Hematopoietic multipotent progenitor cell treated with erythropoietin and hydrocortisone succinate and interleukin-3 and kit ligand, for 4 days (in vitro differentiated cells): ENCODE data around the gene SLCO1B1.
A peak's percentile ranks its signal among the peaks of the same experiment; 100 is the strongest.
"Not testable (repeated sequence)": the region's sequence is repeated elsewhere in the genome, so short reads cannot be mapped to it uniquely, and the experiment has no call there.

Source experiments
- DNase-seq: peaks from one replicate; pipeline ENCODE4 v3.0.0-alpha.2; 2015

Gene SLCO1B1

GRCh38 chr12:21130998-21131397, at the start of gene SLCO1B1:
SLCO1B1 (plus strand) TSS chr12:21131194; CDS start chr12:21141575, 10,381 bp downstream.
- DNase-seq, result no peak

GRCh38 chr12:21084753-21085152, 46.2 kb upstream of the SLCO1B1 start:
- not testable (repeated sequence) for DNase-seq

GRCh38 chr12:21111732-21112131, 19.3 kb upstream of the SLCO1B1 start:
- DNase-seq, result no peak

GRCh38 chr12:21113266-21113665, 17.7 kb upstream of the SLCO1B1 start:
- DNase-seq, result no peak

GRCh38 chr12:21117995-21118394, 13.0 kb upstream of the SLCO1B1 start:
- no peak for DNase-seq

GRCh38 chr12:21118760-21119159, 12.2 kb upstream of the SLCO1B1 start:
- no peak for DNase-seq

- no peak for DNase-seq
Measured at GRCh38 chr12:21129351-21129750, 1.6 kb upstream of the SLCO1B1 start.

GRCh38 chr12:21129906-21130305, 1.1 kb upstream of the SLCO1B1 start:
- DNase-seq, result no peak

GRCh38 chr12:21137318-21137999, 6.5 kb downstream of the SLCO1B1 start:
- DNase-seq, result not testable (repeated sequence)

GRCh38 chr12:21138016-21138415, 7.0 kb downstream of the SLCO1B1 start:
- no peak for DNase-seq

GRCh38 chr12:21144309-21144708, 13.3 kb downstream of the SLCO1B1 start:
- no peak for DNase-seq

GRCh38 chr12:21149861-21150260, 18.9 kb downstream of the SLCO1B1 start:
- not testable (repeated sequence) for DNase-seq

- DNase-seq, result no peak
Measured at GRCh38 chr12:21151184-21151583, 20.2 kb downstream of the SLCO1B1 start.

- DNase-seq, result no peak
Measured at GRCh38 chr12:21155522-21156351, 24.7 kb downstream of the SLCO1B1 start.

- DNase-seq, result no peak
Measured at GRCh38 chr12:21165048-21165447, 34.1 kb downstream of the SLCO1B1 start.

- peak; percentile 65 for DNase-seq
Measured at GRCh38 chr12:21169878-21170472, 39.0 kb downstream of the SLCO1B1 start.

- DNase-seq, result no peak
Measured at GRCh38 chr12:21172079-21172478, 41.1 kb downstream of the SLCO1B1 start.

GRCh38 chr12:21183721-21184275, 52.8 kb downstream of the SLCO1B1 start:
- no peak for DNase-seq

GRCh38 chr12:21190016-21190415, 59.0 kb downstream of the SLCO1B1 start:
- DNase-seq, result no peak

- DNase-seq, result not testable (repeated sequence)
Measured at GRCh38 chr12:21214433-21214832, 83.4 kb downstream of the SLCO1B1 start.

- DNase-seq, result no peak
Measured at GRCh38 chr12:21219206-21219605, 88.2 kb downstream of the SLCO1B1 start.

GRCh38 chr12:21220266-21220665, 89.3 kb downstream of the SLCO1B1 start:
- DNase-seq, result no peak

- no peak for DNase-seq
Measured at GRCh38 chr12:21221072-21221471, 90.1 kb downstream of the SLCO1B1 start.
